GM12878 (cell line): ENCODE data around the gene TRAF3. TPM values are rescaled to one million over a fixed set of nuclear protein-coding genes. Genes with fewer than 3 reads are reported as not detected.
A peak's percentile ranks its signal among the peaks of the same experiment; 100 is the strongest.

Source experiments
- ASH2L ChIP-seq: fragments of 300-600, 200-600 bp; sonication (generic); IDR thresholded peaks from 2 replicates; pipeline ENCODE4 v1.6.1; 2017; ENCODE audit warnings: low read depth, mild to moderate bottlenecking, borderline replicate concordance
- CHD2 ChIP-seq: IDR thresholded peaks from 2 replicates; pipeline ENCODE4 v1.6.1; 2011; ENCODE audit warnings: low read depth, low read length, improper control_type of control experiment, borderline replicate concordance
- E2F8 ChIP-seq: fragments of 450-650 bp; IDR thresholded peaks from 2 replicates; pipeline ENCODE4 v1.6.1; 2018; ENCODE audit warnings: mild to moderate bottlenecking, low read depth, moderate library complexity; ENCODE audit not compliant: partially characterized antibody
- EZH2 ChIP-seq: IDR thresholded peaks from 2 replicates; pipeline ENCODE4 v1.6.1; 2012; ENCODE audit warnings: low read depth, mild to moderate bottlenecking, control low read depth, inconsistent platforms, low read length, borderline replicate concordance; ENCODE audit not compliant: control insufficient read depth
- NR2C2 ChIP-seq: IDR thresholded peaks from 2 replicates; pipeline ENCODE4 v1.6.1; 2011; ENCODE audit warnings: borderline replicate concordance, low read depth; ENCODE audit not compliant: control insufficient read depth, insufficient read length
- PBX3 ChIP-seq: IDR thresholded peaks from 2 replicates; pipeline ENCODE4 v1.6.1; 2011; ENCODE audit warnings: mild to moderate bottlenecking, low read depth, low read length, moderate library complexity; ENCODE audit not compliant: insufficient replicate concordance
- POU2F2 ChIP-seq: IDR thresholded peaks from 3 replicates; pipeline ENCODE4 v1.6.1; 2011; ENCODE audit warnings: low read depth, mild to moderate bottlenecking, low read length, borderline replicate concordance
- RELB ChIP-seq: fragments of 450-650 bp; IDR thresholded peaks from 2 replicates; pipeline ENCODE4 v1.6.1; 2017; ENCODE audit warnings: low read depth, mild to moderate bottlenecking, moderate library complexity
- SREBF1 ChIP-seq: IDR thresholded peaks from 2 replicates; pipeline ENCODE4 v1.6.1; 2012; ENCODE audit warnings: mild to moderate bottlenecking, low read length
- SRF ChIP-seq, 2 experiments: IDR thresholded peaks; 2 replicates each; pipeline ENCODE4 v1.6.1; 2011; ENCODE audit warnings: low read depth in 2 of 2, low read length in 2 of 2, mild to moderate bottlenecking in 1 of 2, moderate library complexity in 1 of 2
- WRNIP1 ChIP-seq: IDR thresholded peaks from 2 replicates; pipeline ENCODE4 v1.6.1; 2011; ENCODE audit warnings: low read depth, low read length, improper control_type of control experiment, borderline replicate concordance
- YY1 ChIP-seq: IDR thresholded peaks from 2 replicates; pipeline ENCODE4 v1.6.1; 2011; ENCODE audit warnings: low read depth, mild to moderate bottlenecking, low read length
- ZBTB40 ChIP-seq: fragments of 450-650 bp; IDR thresholded peaks from 2 replicates; pipeline ENCODE4 v1.6.1; 2016; ENCODE audit warnings: mild to moderate bottlenecking, moderate library complexity, borderline replicate concordance
- ZNF384 ChIP-seq: IDR thresholded peaks from 2 replicates; pipeline ENCODE4 v1.6.1; 2012; ENCODE audit warnings: low read depth, mild to moderate bottlenecking, low read length, improper control_type of control experiment, borderline replicate concordance
- ZNF687 ChIP-seq: fragments of 450-650 bp; IDR thresholded peaks from 2 replicates; pipeline ENCODE4 v1.6.1; 2017; ENCODE audit warnings: mild to moderate bottlenecking, moderate library complexity
- polyA plus RNA-seq, 11 experiments: library from polyadenylated mRNA; depleted of rRNA in 4 of 11; unstranded in 6 of 11; stranded (reverse) in 5 of 11; fragments of >200 nt; fragmentation: Nextera tagmentation in 4 of 11; fragmentation: Illumina TruSeq in 1 of 11; extraction: Ambion mirVana in 4 of 11; extraction: Trizol in 1 of 11; gene quantifications; 1 replicate in 1 of 11; 2 replicates in 10 of 11; pipeline versions ENCODE4 v1.2.1 to v1.2.3, GENCODE V29; 2011 to 2016; ENCODE audit warnings: inconsistent platforms in 2 of 11, missing spikeins in 2 of 11, low read depth in 1 of 11
- total RNA-seq, 4 experiments: library from RNA; depleted of rRNA in 3 of 4; stranded (reverse); fragments of >200 nt in 3 of 4; fragmentation: Illumina TruSeq in 1 of 4; extraction: Trizol in 1 of 4; gene quantifications; 2 replicates each; pipeline versions ENCODE4 v1.2.1 to v1.2.3, GENCODE V29; 2013 to 2021

The TRAF3 gene
- total and polyA plus RNA-seq, 10 of the 15 experiments (the other 5 are each of a cell fraction or from before 2014, with no cell fraction given): 3.0 to 70.1 (median 36.5) TPM

GRCh38 chr14:102901633-102902032 lies 124.4 kb downstream of the TRAF3 start (continued):
- TF ChIP-seq ZBTB40 (no peak), ASH2L (0 out of 2 replicates have a peak, but pooled peaks have one; percentile 75), WRNIP1 (no peak; the same call in 1 of the 2 replicates), NR2C2 (no peak), ZNF687 (no peak), POU2F2 (peak; percentile 63; the same call in 1 of the 3 replicates), PBX3 (no peak), ZNF384 (no peak), RELB (peak; percentile 83), YY1 (peak; percentile 52; the same call in 1 of the 2 replicates), CHD2 (0 out of 2 replicates have a peak, but pooled peaks have one; percentile 35), SREBF1 (no peak), EZH2 (no peak), E2F8 (no peak), SRF (IDR thresholded peaks at IDR 0.05; ENCODE audit: low read depth in 2 of 2, low read length in 2 of 2) (0 out of 4 replicates have a peak, but pooled peaks of 1 of the 2 experiments have one; percentile 51)
